ENCODE results near the gene ZFR. TPM values are rescaled to one million over a fixed set of nuclear protein-coding genes. Genes with fewer than 3 reads are reported as not detected.
"Not testable (repeated sequence)": the region's sequence is repeated elsewhere in the genome, so short reads cannot be mapped to it uniquely, and the experiment has no call there.

ZFR gene
- total and polyA plus RNA-seq, 9 of the 15 experiments (the other 6 are each of a cell fraction or from before 2014, with no cell fraction given) = 35.5 to 108 (median 71.1) TPM

GRCh38 chr5:32314658-32315057, 129.9 kb downstream of the ZFR start (continued):
- TF ChIP-seq MITF (IDR thresholded peaks at IDR 0.05) = no peak
- no peak for TF ChIP-seq SREBF2 (CRISPR knock-in tag; IDR thresholded peaks at IDR 0.05)
- TF ChIP-seq RBM34 (IDR thresholded peaks at IDR 0.05; ENCODE audit: borderline replicate concordance, insufficient read depth, low read length) = no peak

DNA sequence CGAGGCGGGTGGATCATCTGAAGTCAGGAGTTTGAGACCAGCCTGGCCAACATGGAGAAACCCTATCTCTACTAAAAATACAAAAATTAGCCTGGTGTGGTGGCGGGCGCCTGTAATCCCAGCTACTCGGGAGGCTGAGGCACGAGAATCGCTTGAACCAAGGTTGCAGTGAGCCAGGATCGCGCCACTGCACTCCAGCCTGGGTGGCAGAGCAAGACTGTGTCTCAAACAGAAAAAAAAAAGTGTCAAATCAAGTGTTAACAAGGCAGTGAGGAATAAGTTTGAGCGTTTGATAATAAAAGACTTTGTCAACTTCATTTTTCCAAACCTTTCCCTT, 130.4 kb downstream of the ZFR start:
- H4K20me1 ChIP-seq (replicated peaks; ENCODE audit: control insufficient read depth, insufficient read depth, low read length); H3K27ac ChIP-seq (ENCODE audit: extremely low read depth, low read depth, low read length); ATAC-seq; intact Hi-C loops (cut with micrococcal nuclease); DNase-seq (ENCODE audit: extremely low read depth in 1 of 4, low spot score in 3 of 4); CTCF ChIA-PET (ENCODE audit: low intra/inter-chr PET ratio); H2AFZ ChIP-seq (ENCODE audit: low read depth, low read length); H3K9me1 ChIP-seq (ENCODE audit: control insufficient read depth, insufficient read depth, low read length); in situ Hi-C loops (cut with MboI); H3K36me3 ChIP-seq (ENCODE audit: control insufficient read depth, insufficient read depth, low read length); FAIRE-seq; H3K27me3 ChIP-seq (ENCODE audit: control insufficient read depth in 2 of 2, insufficient read depth in 2 of 2, low read length in 2 of 2); BruUV-seq (replicated peaks); H3K9me3 ChIP-seq (replicated peaks; ENCODE audit: control insufficient read depth, insufficient read depth, low read depth, low read length): not testable (repeated sequence)
- Histone ChIP-seq H3K9ac (ENCODE audit: insufficient read depth in 1 of 2, low read depth in 2 of 2, low read length in 2 of 2) (peak overlapping the region in 1 of 2 experiments; percentile 83; a peak in 1 of 4 replicates), H3K4me2 (ENCODE audit: insufficient read depth, low read length) (peak overlapping the region; percentile 5; the same call in 1 of the 2 replicates), H3K79me2 (ENCODE audit: control insufficient read depth, insufficient read depth, low read length) (peaks cover 30% of the 10 kb centered on the region), H3K4me1 (replicated peaks in 1 of 2; ENCODE audit: control insufficient read depth in 2 of 2, insufficient read depth in 2 of 2, low read length in 2 of 2) (peaks cover 13 to 34% of the 10 kb centered on the region in 2 experiments), H3K4me3 (peak overlapping the region; percentile 94; the same call in 1 of the 2 replicates)
- WGBS (ENCODE audit: insufficient coverage, low coverage, missing lambda C conversion rate) = 43% methylated on average over 10 of the region's 10 CpGs
- TF ChIP-seq FOSL1 (tag; conservative IDR thresholded peaks at IDR 0.05) = peak; percentile 26; the same call in 1 of the 2 replicates
- 0 out of 2 replicates have a peak, but pooled peaks have one; percentile 43 for TF ChIP-seq BCOR (IDR thresholded peaks at IDR 0.05)
- TF ChIP-seq, protein P1, sequence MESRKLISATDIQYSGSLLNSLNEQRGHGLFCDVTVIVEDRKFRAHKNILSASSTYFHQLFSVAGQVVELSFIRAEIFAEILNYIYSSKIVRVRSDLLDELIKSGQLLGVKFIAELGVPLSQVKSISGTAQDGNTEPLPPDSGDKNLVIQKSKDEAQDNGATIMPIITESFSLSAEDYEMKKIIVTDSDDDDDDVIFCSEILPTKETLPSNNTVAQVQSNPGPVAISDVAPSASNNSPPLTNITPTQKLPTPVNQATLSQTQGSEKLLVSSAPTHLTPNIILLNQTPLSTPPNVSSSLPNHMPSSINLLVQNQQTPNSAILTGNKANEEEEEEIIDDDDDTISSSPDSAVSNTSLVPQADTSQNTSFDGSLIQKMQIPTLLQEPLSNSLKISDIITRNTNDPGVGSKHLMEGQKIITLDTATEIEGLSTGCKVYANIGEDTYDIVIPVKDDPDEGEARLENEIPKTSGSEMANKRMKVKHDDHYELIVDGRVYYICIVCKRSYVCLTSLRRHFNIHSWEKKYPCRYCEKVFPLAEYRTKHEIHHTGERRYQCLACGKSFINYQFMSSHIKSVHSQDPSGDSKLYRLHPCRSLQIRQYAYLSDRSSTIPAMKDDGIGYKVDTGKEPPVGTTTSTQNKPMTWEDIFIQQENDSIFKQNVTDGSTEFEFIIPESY (CRISPR knock-in tag; IDR thresholded peaks at IDR 0.05) = peak; percentile 40; the same call in 1 of the 2 replicates
- TF ChIP-seq ADNP (tag; IDR thresholded peaks at IDR 0.05) = 0 out of 2 replicates have a peak, but pooled peaks have one; percentile 56
- peak in 1 of 2 experiments; percentile 33; a peak in 1 of 4 replicates for TF ChIP-seq MLLT1 (IDR thresholded peaks at IDR 0.05)
- TF ChIP-seq, protein P2, sequence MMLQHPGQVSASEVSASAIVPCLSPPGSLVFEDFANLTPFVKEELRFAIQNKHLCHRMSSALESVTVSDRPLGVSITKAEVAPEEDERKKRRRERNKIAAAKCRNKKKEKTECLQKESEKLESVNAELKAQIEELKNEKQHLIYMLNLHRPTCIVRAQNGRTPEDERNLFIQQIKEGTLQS (IDR thresholded peaks at IDR 0.05) = peak; percentile 63; the same call in 1 of the 2 replicates
- TF ChIP-seq, protein P2 (CRISPR knock-in tag; conservative IDR thresholded peaks at IDR 0.05) = not testable (repeated sequence)
- TF ChIP-seq DPF2 (IDR thresholded peaks at IDR 0.05) = peak; percentile 75
- TF ChIP-seq JUND (IDR thresholded peaks at IDR 0.05; ENCODE audit: borderline replicate concordance, low read depth, low read length) = peak; percentile 4; the same call in 1 of the 2 replicates
- peak; percentile 26; the same call in 1 of the 3 replicates for TF ChIP-seq JUND (tag; IDR thresholded peaks at IDR 0.05; ENCODE audit: borderline replicate concordance, low read depth, low read length)
- TF ChIP-seq KDM1A (IDR thresholded peaks at IDR 0.05) = peak in 1 of 2 experiments; percentile 22; a peak in 1 of 4 replicates
- POLR2A ChIA-PET = interaction anchor here (0.9 to 1.5 kb wide), 3 partner anchors 14 to 276 kb away, joined by 3 to 5 read pairs (median 3); no protein-coding TSS in a partner anchor
